ENCODE results near the gene ATPAF2.
"Not testable (repeated sequence)": the region's sequence is repeated elsewhere in the genome, so short reads cannot be mapped to it uniquely, and the experiment has no call there.

The ATPAF2 gene

DNA sequence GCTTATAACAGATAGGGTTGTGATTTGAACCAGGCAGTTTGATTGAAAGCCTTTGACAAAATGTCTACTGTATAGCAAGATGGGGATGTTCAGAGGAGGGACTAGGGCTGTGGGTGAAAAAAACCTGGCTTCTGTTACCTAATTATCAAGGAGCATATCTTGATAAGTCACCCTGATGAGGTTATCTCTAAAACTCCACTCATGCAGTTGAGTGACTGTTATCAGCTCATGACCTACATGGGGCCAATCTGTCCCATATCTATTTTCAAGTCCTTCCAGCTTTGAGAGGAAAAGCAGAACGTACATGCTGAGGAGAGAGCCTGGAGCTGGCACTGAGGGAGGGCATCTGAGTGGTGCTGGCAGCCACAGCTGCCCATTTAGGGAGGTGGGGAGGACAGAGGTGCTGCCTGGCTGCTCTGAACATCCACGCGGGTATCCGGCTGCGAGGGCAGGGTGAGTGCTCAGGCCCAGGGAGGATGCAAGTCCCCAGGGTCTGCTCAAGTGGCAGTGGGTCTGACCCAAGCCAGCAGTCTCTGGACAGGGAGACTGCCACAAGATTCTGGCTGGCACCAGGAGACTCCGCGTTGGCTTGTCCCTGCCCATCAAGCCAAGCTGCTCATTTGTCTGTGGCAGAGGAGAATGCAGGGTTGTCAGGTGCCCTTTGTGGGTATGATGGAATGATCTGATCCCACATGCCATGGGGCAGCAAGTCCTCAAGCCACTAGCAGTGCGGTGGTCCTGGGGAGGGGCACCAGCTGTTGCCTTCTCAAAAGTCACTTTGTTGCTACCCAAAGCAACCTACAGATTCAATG, 29.2 kb downstream of the ATPAF2 start:
- no peak for DNase-seq

- no peak for DNase-seq
These were observed 30.3 kb downstream of the ATPAF2 start for GRCh38 chr17:18008496-18009268.

GRCh38 chr17:18006495-18007239, 32.3 kb downstream of the ATPAF2 start:
- DNase-seq: no peak

DNA sequence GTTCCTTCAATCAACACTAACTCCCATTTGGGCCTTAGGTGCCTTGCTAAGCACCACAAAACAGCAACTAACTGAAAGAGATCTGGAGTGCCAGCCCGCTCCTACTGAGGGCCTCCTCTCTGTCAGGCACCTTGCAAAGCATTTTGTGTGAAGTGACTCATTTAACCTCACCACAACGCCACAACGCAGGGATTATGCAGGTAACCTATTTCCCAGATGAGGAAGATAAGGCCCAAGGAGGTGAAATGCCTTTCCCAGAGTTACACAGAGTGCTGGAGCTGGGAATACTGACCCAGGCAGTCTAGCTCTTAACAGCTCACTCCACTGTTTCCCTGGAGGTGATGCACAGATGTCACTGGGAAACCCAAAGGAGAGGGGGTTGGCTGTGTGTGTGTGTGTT, 33.5 kb downstream of the ATPAF2 start:
- no peak for DNase-seq

GRCh38 chr17:18004884-18005305, 34.1 kb downstream of the ATPAF2 start:
- no peak for DNase-seq

DNA sequence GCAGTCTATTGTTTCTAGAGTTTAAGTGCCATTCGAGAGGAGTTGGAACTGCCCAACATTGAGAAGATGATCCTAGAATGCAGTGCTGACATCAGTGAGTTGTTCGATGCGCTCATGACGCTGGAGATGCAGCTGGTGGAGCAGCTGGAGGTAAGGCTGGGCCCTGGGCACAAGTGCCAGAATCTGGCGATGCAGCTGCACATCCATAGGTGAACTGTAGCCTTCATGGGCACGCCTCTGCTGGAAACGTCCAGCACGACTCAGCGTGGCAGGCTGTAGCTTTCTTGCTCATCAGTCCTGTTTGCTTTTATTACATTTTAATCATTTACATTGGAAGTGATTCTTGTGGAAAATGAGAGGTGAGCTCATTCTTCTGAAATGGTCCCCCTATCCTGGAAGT, 34.6 kb downstream of the ATPAF2 start:
- no peak for DNase-seq

GRCh38 chr17:18002171-18002570, 36.8 kb downstream of the ATPAF2 start:
- DNase-seq: no peak

DNA sequence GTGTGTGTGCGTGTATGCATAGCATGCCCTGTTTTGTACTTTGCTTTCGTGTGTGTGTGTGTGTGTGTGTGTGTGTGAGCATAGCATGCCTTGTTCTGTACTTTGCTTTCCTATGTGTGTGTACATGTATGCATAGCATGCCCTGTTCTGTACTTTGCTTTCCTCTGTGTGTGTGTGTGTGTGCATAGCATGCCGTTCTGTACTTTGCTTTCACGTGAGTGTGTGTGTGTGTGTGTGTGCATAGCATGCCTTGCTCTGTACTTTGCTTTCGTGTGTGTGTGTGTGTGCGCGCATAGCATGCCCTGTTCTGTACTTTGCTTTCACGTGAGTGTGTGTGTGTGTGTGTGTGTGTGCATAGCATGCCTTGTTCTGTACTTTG, 38.9 kb downstream of the ATPAF2 start:
- DNase-seq: no peak

GRCh38 chr17:17999364-18000029, 39.5 kb downstream of the ATPAF2 start:
- no peak for DNase-seq

DNA sequence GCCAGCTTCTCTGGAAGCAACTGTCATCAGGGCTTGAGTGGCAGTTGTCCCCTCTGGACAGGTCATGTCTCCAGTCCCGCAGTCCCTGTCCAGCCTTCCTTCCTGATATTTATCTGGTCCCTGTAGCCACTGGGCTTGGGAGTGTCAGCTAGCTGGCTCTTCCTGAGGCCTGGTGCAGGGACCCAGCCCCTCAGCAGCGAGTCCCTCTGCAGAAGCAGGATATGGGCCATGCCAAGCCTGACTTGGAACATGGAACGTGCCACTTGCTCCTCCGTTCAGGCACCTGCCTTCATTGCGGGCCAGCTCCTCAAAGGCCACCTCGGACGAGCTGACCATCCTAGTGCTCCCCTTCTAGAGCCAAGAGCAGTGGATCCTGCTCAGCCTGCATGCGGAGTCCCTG, 40.0 kb downstream of the ATPAF2 start:
- DNase-seq: no peak

GRCh38 chr17:17995887-17996286, 43.1 kb downstream of the ATPAF2 start:
- not testable (repeated sequence) for DNase-seq

DNA sequence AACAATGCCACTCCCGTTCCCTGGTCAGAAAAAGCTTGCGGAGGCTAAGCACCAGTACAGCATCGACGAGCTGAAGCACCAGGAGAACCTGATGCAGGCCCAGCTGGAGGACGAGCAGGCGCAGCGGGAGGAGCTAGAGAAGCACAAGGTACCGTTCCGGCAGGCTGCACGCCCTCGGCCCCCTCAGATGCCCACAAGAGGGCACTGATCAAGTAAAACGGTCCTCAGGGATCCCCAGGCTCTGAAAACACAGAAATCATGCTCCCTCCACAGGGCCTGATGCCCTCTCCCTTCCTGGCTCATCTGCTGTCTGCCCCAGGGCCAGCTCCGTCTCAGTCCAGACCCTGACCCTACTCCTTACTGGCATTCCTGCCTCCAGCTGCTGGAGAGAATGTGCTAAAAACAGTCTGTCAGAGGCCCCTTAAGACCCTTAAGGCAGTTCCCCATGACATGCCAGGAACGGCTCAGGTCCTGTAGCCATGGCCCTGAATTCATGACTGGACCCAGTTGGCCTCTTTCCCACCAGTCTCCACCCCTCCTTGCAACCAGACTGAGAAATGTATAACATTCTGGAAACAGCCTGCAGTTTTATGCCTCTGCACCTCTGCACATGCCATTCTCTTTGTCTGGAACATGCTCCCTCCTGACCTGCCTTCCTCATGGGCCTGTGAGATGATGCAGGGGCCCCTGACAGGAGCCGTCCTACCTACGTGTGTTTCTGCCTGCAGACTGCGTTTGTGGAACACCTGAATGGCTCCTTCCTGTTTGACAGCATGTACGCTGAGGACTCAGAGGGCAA, 44.5 kb downstream of the ATPAF2 start:
- DNase-seq: peak in 1 of 2 experiments; percentile 31

DNA sequence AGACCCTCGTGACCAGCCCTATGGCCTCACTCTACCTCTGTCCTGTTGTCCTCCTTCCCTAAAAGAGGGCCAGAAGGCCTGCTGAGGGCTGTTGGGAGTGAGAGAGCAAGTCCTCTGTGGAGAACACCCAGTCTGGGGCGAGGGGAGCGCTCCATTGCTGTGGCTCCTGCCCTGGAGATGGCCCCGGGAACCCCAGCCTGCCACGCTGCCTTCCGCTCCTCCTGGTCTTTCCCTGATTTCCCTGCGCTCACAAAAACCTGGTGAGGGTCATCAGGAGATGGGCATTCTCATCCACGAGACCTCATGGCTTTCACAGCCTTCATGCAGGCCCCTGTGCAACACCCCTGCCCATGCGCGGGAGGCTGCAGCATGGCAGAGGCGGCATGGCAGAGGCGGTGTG, 45.1 kb downstream of the ATPAF2 start:
- DNase-seq: no peak

DNA sequence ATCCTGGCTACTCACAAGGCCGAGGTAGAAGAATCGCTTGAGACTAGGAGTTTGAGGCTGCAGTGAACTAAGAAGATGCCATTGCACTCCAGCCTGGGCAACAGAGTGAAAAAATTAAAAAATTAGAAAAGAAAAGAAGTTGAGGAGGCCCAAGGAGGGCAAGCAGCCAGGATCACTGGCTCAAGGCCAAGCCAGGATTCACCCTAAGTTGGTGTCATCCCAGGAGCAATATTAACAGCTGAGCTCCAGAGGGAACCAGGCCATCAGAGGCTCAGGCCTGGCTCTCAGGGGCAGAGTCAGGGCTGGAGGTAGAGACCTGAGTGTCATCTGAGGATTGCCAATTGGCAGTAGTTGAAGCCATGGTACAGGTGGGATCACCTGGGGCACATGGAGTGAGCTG, 45.6 kb downstream of the ATPAF2 start:
- DNase-seq: no peak

DNA sequence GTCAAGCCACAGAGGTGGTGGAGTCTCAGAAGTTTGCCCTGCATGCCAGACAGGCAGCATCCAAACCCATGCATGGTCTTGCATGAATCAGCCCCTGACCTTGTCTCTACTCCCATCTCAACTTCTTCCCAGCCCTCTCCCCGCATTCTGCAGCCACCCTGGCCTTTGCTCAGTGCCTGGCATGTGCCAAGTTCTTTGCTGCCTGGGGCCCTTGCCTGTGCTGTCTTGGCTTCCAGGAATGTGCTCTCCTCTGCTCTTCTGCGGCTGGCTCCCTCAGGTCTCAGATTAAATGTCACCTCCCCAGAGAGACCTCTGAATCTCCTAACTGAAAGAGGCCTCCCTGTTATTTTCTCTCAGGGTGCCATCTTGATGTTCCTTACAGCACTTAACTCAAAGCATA, 48.7 kb downstream of the ATPAF2 start:
- no peak for DNase-seq

- DNase-seq: no peak
These were observed 49.4 kb downstream of the ATPAF2 start for GRCh38 chr17:17989618-17990017.

DNA sequence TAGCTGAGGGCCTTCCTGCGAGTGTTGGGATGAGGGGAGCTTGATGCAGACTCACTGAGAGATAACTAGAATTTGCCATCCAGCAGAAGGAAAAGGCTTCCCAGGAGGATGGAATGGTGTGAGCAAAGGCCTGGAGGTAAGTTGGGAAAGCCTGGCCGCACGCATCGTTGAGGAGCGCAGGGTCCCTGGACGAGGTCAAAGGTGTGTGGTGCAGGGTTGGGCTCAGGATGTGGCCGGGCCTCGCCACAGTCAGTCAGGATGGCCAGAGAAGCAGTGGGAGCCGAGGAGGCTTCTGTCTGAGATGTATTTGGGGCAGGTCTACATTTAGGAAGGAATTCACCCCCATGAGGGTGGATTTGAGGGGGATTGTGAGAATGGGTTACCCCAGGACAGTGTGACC, 49.9 kb downstream of the ATPAF2 start:
- DNase-seq: no peak

DNA sequence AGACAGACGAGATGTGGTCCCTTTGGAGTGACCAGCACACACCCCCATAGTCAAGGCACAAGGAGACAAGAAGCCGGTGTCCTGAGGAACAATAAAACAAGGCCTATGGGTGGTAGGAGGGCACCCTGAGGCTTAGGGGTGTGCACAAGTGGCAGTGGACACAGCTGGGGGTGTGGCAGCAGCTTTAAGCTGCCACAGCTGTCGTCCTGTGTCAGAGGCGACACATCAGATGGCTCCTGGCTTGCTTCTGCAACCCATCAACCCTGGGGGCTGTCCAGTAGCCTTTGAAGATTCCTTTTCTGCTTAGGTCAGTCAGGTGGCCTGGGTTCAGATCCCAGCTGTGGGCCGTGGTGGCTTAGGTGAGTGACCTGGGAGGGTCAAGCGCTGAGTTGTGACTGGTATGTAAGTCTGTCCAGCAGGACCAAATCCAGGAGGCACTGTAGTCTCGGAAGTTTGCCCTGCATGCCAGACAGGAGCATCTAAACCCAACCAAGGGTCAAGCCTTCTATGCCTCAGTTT, 50.5 kb downstream of the ATPAF2 start:
- DNase-seq: no peak

- no peak for DNase-seq
These were observed 51.1 kb downstream of the ATPAF2 start for GRCh38 chr17:17987901-17988300.

GRCh38 chr17:17987187-17987896, 51.6 kb downstream of the ATPAF2 start:
- DNase-seq: no peak

DNA sequence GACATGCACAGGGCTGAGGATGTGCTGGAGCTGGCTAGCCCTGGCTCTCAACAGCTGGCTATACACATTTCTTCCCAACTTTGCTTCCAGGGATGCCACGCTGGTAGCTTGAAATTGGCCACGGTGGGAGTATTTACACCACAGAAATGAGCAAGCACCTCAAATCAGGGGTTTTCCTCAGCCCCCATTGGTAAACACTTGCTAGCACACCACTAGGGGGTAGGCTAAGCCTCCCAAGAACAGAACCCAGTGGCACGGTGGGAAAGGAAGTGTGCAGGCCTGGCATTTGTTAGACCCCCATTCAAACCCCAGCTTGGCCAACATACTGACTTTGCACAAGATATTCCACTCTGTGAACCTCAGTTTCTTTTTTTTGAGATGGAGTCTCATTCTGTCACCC, 53.4 kb downstream of the ATPAF2 start:
- DNase-seq: no peak
